ENCODE results near the gene TMEM187.

The TMEM187 gene

GRCh38 chrX:153935326-153935851 lies 37.2 kb upstream of the TMEM187 start:
- DNase-seq, result no peak

GRCh38 chrX:153937056-153937455 lies 35.5 kb upstream of the TMEM187 start:
- no peak for DNase-seq

DNA sequence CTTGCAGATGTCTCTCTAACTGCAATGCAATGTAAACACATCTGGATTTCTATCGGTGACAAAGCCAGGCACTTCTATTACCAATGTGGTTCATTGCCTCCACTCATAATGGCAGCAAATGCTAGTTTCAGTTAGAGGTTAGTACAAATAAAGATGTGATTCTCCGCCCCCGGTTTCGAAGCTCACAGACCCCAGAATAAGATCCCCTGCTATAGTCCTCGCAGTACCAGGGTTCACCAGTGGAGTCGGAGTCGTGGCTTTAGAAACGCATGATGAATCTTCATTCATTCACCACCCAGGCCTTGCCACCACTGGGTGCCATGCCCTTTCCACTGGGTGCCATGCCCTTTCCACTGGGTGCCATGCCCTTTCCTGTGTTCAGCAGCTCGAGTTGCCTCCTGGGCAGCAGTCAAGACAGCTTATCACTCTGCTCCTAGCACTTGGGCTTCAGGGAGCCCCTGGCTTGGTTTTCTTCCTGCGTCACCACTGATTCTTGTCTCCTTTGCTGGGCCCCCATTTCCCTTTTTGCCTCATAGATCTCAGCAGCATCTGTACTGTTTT lies 34.2 kb upstream of the TMEM187 start:
- no peak for DNase-seq

DNA sequence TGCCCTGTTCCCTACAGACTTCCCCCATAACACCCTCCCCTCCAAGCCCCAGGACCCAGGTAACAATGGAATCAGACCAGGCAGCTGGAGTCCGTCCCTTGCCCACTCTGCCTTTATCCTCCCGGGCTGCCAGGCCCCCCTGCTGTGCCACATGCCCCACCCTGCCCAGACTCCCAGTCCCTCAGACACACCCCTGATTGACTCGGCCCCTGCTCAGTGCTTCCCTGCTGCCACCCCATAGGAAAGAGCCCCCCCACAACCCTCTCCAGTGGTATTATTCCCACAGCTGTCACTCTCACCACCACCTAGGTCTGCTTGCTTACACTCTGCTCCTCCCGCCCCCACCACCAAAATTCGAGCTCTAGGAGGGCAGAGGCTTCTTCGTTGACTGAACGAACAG lies 33.0 kb upstream of the TMEM187 start:
- DNase-seq, result no peak

- DNase-seq, result no peak
These were observed 31.0 kb upstream of the TMEM187 start for GRCh38 chrX:153941336-153942252.

DNA sequence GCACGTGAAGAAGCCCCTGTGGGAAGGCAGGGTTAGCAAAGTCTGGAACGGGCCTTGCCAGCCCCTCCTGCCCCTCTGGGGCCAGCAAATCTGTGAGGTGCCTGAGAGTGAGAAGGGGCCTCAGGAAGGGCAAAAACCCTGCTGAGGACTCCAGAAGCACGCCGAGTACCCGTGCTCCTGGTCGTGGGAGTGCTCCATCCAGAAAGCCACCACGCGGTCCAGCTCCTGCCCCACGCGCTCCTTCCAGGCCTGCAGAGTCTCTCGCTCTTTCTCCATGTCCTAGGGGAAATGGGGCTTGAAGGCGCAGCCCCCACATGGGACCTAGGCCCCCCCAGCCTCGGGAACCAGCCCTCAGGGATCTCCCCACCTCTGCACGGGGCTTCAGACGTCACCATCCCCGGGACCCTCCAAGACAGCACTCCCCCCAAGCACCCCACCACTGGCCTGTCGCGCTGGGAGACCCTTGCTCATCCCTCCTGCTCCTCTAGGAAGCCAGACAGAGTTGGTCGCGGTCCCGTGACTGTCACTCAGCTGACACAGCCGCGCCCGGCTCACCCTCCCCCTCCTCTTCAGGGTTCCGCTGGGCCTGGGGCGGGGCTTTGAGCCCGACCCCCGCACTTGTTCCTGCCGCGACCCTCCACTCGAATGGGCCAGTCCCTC lies 28.3 kb upstream of the TMEM187 start, which contains the start of gene RENBP:
Gene RENBP, minus strand, starts transcription at position 504 of the 660 bp plus-strand sequence. Its CDS starts 33 bp downstream, at position 471.
- DNase-seq, result no peak

DNA sequence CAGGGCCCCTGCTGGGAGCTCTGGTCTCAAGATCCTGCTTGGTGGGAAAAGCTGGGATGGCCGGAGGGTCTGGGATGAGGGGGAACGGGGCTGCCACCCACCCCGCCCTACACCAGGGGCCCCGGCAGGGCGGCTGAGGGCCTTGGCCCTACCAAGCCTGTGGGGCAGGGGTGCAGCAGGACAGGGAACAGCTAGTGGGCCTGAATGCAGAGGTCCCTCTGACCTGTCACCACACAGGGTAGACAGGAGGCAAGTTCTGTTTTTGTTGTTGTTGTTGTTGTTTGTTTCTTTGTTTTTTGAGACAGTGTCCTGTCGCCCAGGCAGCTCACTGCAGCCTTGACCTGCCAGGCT lies 27.8 kb upstream of the TMEM187 start:
- no peak for DNase-seq

DNA sequence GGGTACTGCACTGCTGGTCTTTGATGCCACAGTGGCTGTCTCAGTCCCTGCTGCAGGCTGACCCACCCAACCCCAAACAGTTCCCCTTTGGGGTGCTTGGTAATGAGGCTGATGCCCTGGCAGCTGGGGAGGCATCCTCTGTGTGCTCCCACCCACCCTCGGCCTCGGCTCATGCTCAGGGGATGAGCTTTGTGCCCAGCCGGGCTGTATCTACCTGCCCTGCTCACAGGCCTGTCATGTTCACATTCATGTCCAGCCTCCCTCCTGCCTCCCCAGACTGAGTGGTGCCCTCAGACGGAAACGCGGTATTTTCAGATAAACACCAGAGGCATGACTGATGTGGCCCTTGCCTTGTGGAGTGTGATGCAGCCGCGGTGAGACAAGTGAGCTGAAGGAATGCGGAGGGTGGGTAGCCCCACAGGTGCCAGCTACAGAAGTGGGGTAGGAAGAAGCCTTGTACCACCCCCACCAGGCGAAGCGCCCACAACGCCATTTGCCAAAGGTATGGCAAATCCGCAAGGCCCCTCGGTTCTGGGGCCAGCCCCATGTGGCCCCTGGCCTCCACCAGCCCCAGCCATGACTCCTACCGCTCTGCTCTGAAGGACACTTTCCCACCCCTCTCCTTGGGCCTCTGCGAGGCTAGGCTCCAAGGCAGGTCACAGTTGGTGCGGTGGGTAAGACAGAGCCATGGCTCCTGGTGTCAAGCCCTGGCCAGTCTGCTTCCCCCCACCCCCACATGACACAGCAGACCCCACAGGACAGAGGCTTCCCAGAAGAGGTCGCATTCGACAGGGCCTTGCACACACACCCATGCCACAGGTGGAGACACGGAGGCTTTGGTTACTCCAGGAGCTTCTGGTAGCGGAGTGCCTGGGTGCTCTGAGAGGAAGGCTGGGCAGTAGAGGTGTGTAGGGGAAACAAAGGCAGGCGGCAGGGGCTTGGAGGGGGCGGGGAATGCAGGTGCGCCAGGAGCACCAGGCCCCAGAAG lies 26.3 kb upstream of the TMEM187 start:
- no peak for DNase-seq

- no peak for DNase-seq
These were observed 25.4 kb upstream of the TMEM187 start for GRCh38 chrX:153947009-153947769.

DNA sequence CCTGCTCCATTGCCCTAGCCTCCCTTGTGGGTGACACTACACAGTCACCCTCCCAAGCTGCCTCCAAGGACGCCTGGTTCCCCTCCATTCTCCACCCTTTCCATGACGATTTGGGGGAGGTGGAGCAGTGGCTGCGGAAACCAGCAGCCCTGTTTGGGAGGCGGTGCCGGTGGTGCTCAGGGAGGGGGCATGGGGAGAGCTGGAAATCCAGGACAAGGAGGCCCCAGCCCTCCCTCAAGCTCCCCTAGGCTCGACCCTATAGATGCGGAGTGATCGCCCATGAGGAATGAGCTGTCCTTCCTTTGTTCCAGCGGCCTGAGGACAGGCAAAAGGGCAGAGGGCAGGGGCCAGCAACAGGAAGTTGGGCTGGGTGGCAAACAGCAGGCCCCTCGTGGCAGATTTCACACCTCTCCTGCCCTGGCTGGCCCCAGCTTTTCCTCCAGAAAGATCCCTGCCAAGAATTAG lies 24.5 kb upstream of the TMEM187 start:
- DNase-seq, result no peak

DNA sequence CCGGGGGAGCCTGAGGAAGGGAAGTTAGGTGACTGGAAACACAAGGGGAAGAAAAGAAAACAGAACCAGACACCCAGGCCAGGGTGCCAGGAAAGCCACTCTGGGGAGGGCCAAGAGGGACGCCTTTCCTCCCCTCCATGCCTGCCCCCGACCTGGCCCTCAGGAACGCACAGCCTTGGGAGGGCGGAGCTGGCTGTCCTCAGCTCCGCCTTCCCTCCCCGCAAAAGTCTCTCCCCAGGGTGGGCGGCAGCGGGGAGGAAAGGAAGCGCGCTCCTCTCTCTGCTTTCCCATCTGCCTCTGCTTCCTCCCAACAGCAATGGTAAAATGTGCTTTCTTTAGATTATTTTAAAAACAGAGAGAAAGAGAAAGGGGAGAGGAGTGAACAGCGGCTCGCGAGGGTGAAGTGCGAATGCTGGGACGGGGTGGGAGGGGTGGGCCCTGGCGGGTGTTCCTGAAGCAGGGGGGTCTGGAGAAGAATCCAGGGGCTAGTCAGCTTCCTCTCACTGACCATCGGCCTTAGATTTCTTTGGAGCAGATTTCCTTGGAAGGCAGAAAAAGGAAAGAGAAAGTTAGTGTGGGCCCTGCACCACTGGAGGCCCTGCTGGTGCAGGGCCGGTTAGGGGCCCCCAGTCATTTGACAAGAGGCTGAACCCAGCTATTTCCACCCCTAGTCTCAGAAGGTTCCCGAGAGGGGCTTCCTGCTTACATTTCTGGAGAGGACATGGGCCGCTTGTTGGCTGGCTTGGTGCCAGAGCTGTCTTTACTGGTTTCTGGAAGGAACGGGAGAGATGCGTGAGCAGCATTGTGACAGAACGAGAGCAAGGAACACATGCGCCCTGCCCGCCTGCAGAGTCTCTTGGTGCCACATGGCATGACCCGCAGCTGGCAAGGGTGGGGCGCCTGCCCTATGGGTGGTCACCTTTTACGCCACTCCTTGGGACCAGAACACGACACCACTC lies 23.4 kb upstream of the TMEM187 start:
- DNase-seq, result no peak

DNA sequence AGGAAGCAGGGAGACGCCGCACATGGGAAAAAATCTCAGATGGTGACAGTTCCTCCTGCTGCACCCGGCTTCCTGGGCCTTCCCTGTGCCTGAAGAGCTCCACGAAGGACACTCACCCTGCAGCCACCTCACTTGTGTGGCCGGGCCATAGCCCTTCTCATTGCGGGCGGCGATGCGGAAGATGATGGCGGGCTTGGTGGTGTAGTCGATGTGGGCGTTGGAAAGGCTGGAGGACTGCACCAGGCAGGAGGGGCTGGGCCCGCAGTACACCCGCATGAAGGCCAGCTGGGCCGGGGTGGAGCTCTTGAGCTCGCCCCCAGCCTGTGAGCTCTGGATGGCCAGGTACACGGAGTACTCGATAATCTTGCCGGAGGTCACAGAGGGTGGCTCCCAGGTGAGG lies 22.4 kb upstream of the TMEM187 start:
- no peak for DNase-seq

DNA sequence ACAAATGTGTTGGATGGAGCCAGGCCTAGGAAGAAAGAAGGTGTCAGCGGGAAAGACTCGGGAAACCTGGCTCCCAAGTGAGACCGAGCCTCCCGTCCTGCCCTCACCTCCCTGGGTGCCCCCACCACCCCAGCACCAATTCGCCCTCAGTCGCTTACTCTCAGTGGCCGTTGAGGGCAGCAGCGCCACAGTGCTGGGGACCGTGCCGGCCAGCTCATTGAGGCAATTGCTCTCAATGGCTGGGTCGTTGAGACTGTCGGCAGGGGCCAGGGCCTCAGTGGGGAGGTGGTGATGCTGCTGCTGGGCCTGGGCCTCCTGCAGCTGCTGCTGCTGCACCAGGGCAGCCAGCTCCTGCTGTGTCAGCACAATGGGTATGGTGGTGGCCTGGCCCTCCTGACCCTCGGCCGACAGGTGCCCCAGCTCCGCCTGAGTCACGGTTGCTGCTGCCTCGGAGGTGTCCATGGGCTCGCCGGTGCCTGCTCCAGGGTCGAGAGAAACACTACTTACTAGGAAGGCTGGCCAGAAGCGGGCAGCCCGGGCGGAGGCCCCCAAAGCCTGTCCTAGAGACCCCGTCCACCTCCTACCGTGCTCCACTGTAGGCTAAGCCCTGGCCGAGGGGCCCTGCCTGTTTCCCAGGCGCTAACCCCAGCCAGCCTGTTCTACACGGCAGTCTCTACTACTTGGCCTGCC lies 20.7 kb upstream of the TMEM187 start:
- no peak for DNase-seq

GRCh38 chrX:153952373-153953026 lies 20.1 kb upstream of the TMEM187 start:
- no peak for DNase-seq

- DNase-seq, result no peak
These were observed 19.2 kb upstream of the TMEM187 start for GRCh38 chrX:153953342-153953830.

DNA sequence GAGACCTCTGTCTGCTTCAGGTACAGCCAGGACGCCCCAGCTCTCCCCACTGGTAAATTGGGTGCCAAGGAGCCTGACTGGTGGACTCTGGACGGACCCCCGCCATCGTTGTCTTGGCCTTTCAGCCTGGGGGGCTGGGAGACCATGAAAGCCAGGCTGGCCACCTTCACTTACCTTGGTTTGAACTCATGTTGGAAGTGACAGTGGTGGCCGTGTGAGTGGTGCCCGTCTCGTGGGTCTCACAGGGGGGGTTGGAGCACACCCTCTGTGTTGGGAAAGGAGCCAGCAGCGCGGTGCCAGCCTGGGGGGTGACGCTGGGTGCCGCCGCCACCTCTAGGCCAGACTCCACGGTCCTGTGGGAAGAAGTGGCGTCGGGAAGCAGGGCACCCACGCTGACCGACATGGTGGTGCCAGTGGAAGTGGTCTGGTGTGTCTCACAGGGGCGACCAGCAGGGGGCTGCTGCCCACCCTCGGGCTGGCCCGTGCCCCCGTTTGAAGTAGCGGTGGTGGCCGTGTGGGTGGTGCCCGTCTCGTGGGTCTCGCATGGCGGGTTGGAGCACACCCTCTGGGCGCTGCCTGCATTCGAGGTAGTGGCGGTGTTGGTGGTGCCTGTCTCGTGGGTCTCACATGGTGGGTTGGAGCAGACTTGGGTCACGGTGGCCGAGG lies 18.5 kb upstream of the TMEM187 start:
- DNase-seq, result no peak

- no peak for DNase-seq
These were observed 17.9 kb upstream of the TMEM187 start for GRCh38 chrX:153954558-153955227.
